Mammary epithelial cell (primary cell): ENCODE measurements around the gene L3MBTL4.

ENCODE experiments used
- CTCF ChIP-seq, 2 donors: IDR thresholded peaks in 1 of 2; conservative IDR thresholded peaks in 1 of 2; 2 replicates each; pipeline ENCODE4 v1.5.1; 2011 to 2012; ENCODE audit warnings: inconsistent platforms in 2 of 2, low read length in 2 of 2, mild to moderate bottlenecking in 2 of 2, control low read depth in 1 of 2, low read depth in 1 of 2; ENCODE audit not compliant: insufficient read depth in 1 of 2; ENCODE audit errors: extremely low read depth in 1 of 2
- EZH2 ChIP-seq: IDR thresholded peaks from 2 replicates; pipeline ENCODE4 v1.6.1; 2012; ENCODE audit warnings: low read length, inconsistent platforms, borderline replicate concordance

GRCh38 chr18:5966514-5966913 is 448.2 kb downstream of the L3MBTL4 start:
- TF ChIP-seq EZH2 = no peak
- TF ChIP-seq CTCF (conservative IDR thresholded peaks at IDR 0.05 in 1 of 2, IDR thresholded peaks at IDR 0.05 in 1 of 2; ENCODE audit: extremely low read depth in 1 of 2, insufficient read depth in 1 of 2, low read depth in 1 of 2, low read length in 2 of 2) = no peak
